ENCODE measurements around the gene GPATCH2.

GRCh38 chr1:217674028-217674729, 43.3 kb upstream of the GPATCH2 start:
- no peak for TF ChIP-seq CTCF (IDR thresholded peaks at IDR 0.05)
- no peak for TF ChIP-seq EZH2 (IDR thresholded peaks at IDR 0.05)
